ENCODE data around the gene B3GALNT1. TPM values are rescaled to one million over a fixed set of nuclear protein-coding genes. Genes with fewer than 3 reads are reported as not detected.

B3GALNT1 gene
- total and polyA plus RNA-seq, 2 donors from 2014 or later: 18.0 to 25.7 TPM

- H3K4me1 ChIP-seq (ENCODE audit: control insufficient read depth in 2 of 3, insufficient read depth in 2 of 3, low read depth in 1 of 3, low read length in 3 of 3): peaks cover 0 to 13% (median 3%) of the 10 kb centered on the region in 3 donors
- no peak for DNase-seq
- H3K27me3 ChIP-seq (ENCODE audit: control insufficient read depth, insufficient read depth, low read length): no peaks in the 10 kb centered on the region
- no peak for FAIRE-seq
- TF ChIP-seq CTCF (IDR thresholded peaks at IDR 0.05; ENCODE audit: borderline replicate concordance, extremely low read depth, insufficient read depth): no peak
- intact Hi-C loops (cut with DNase I): no loop called here
- no peaks in the 10 kb centered on the region for H3K9me3 ChIP-seq (ENCODE audit: control insufficient read depth in 2 of 3, insufficient read depth in 1 of 3, low read length in 3 of 3)
- H3K27ac ChIP-seq (ENCODE audit: low read depth in 2 of 2, low read length in 2 of 2): no peak overlapping the region
- H3K4me3 ChIP-seq (ENCODE audit: low read length in 3 of 3): no peak overlapping the region
- no peak overlapping the region for H3K9ac ChIP-seq (ENCODE audit: low read length in 3 of 3)
- peaks cover 0 to 2% (median 0%) of the 10 kb centered on the region in 3 donors for H3K36me3 ChIP-seq (ENCODE audit: control insufficient read depth in 2 of 3, insufficient read depth in 3 of 3, low read length in 3 of 3)
These were observed 37.8 kb downstream of the B3GALNT1 start for GRCh38 chr3:161067335-161067734.

DNA sequence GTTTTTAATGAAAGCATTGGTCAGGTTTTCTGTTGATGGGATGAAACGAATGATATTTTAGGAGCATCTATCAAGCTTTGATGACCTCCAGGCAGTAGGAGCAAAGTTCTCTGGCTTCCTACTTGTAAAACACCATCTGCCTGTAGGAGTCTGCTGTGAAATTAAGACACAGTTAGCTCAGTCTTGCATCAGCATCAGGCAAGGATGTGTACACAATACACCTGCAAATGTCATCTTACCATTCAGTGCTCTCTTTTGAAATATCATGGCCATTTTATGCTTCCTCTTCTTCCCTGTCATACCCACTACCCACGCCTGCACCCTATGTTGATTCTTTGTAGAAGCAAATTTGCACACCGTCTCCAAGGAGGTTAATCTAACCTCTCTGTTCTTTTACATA, 38.2 kb downstream of the B3GALNT1 start:
- Histone ChIP-seq H3K4me1 (ENCODE audit: control insufficient read depth in 2 of 3, insufficient read depth in 2 of 3, low read depth in 1 of 3, low read length in 3 of 3) (peaks cover 0 to 13% (median 3%) of the 10 kb centered on the region in 3 donors), H3K27me3 (ENCODE audit: control insufficient read depth, insufficient read depth, low read length) (no peaks in the 10 kb centered on the region), H3K9me3 (ENCODE audit: control insufficient read depth in 2 of 3, insufficient read depth in 1 of 3, low read length in 3 of 3) (no peaks in the 10 kb centered on the region), H3K9ac (ENCODE audit: low read length in 3 of 3) (no peak overlapping the region), H3K27ac (ENCODE audit: low read depth in 2 of 2, low read length in 2 of 2) (no peak overlapping the region), H3K4me3 (ENCODE audit: low read length in 3 of 3) (no peak overlapping the region), H3K36me3 (ENCODE audit: control insufficient read depth in 2 of 3, insufficient read depth in 3 of 3, low read length in 3 of 3) (peaks cover 0 to 2% (median 0%) of the 10 kb centered on the region in 3 donors)
- no peak for DNase-seq
- intact Hi-C loops (cut with DNase I): no loop called here
- no peak for TF ChIP-seq CTCF (IDR thresholded peaks at IDR 0.05; ENCODE audit: borderline replicate concordance, extremely low read depth, insufficient read depth)
- no peak for FAIRE-seq

DNA sequence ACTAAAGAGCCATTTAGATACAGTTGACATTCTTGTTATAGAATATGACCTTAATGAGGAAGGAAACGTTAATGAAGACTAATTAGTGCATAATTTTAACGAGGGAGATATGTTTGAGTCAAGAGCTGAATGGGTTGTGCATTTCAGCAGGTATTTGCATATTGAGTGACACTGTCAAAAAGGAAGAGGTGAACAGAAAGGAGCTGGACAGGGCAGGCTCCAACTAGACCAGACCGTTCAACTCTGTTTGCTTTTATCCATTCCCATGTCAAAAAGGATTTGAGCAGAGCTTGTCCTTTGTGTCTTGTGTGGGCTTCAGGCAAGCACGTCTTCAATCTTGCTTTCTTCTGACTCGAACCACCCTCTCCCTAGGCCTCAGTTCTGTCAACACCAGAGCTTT, 40.7 kb downstream of the B3GALNT1 start:
- no peak overlapping the region for H3K4me3 ChIP-seq (ENCODE audit: low read length in 3 of 3)
- no peak overlapping the region for H3K27ac ChIP-seq (ENCODE audit: low read depth in 2 of 2, low read length in 2 of 2)
- intact Hi-C loops (cut with DNase I): no loop called here
- DNase-seq: no peak
- H3K36me3 ChIP-seq (ENCODE audit: control insufficient read depth in 2 of 3, insufficient read depth in 3 of 3, low read length in 3 of 3): peaks cover 0 to under 1% (median 0%) of the 10 kb centered on the region in 3 donors
- TF ChIP-seq CTCF (IDR thresholded peaks at IDR 0.05; ENCODE audit: borderline replicate concordance, extremely low read depth, insufficient read depth): no peak
- no peak overlapping the region for H3K9ac ChIP-seq (ENCODE audit: low read length in 3 of 3)
- no peaks in the 10 kb centered on the region for H3K9me3 ChIP-seq (ENCODE audit: control insufficient read depth in 2 of 3, insufficient read depth in 1 of 3, low read length in 3 of 3)
- H3K27me3 ChIP-seq (ENCODE audit: control insufficient read depth, insufficient read depth, low read length): no peaks in the 10 kb centered on the region
- no peak for FAIRE-seq
- H3K4me1 ChIP-seq (ENCODE audit: control insufficient read depth in 2 of 3, insufficient read depth in 2 of 3, low read depth in 1 of 3, low read length in 3 of 3): peaks cover 0 to 3% (median under 1%) of the 10 kb centered on the region in 3 donors

All from kidney (tissue), 14 donors.